HepG2 (cell line): Measurements from ENCODE around the gene NECAB2. TPM values are rescaled to one million over a fixed set of nuclear protein-coding genes. Genes with fewer than 3 reads are reported as not detected.

Experiments used
- ARID4A ChIP-seq: sonication (generic); formaldehyde crosslinking; IDR thresholded peaks from 2 replicates; pipeline ENCODE4 v1.5.0; 2020; ENCODE audit warnings: mild to moderate bottlenecking, missing genetic modification reagents, borderline replicate concordance
- EP300 ChIP-seq, 3 experiments: sonication (generic) in 1 of 3; formaldehyde crosslinking in 1 of 3; IDR thresholded peaks; 2 replicates each; pipeline versions ENCODE4 v1.5.1 to v1.6.1; 2011 to 2020; ENCODE audit warnings: low read depth in 2 of 3, low read length in 2 of 3, borderline replicate concordance in 1 of 3, improper control_type of control experiment in 1 of 3, mild to moderate bottlenecking in 1 of 3, missing genetic modification reagents in 1 of 3, moderate library complexity in 1 of 3
- ETV5 ChIP-seq: IDR thresholded peaks from 2 replicates; pipeline ENCODE4 v1.6.1; 2018; ENCODE audit warnings: missing biosample characterization, missing genetic modification reagents, inconsistent platforms, borderline replicate concordance
- FOXO1 ChIP-seq: sonication (generic); formaldehyde crosslinking; IDR thresholded peaks from 2 replicates; pipeline ENCODE4 v1.4.0; 2020; ENCODE audit warnings: missing genetic modification reagents
- GRHL1 ChIP-seq: sonication (generic); formaldehyde crosslinking; conservative IDR thresholded peaks from 2 replicates; pipeline ENCODE4 v1.8.0; 2022; ENCODE audit warnings: missing genetic modification reagents
- MYNN ChIP-seq: sonication (generic); formaldehyde crosslinking; IDR thresholded peaks from 2 replicates; pipeline ENCODE4 v1.4.0; 2020; ENCODE audit warnings: mild to moderate bottlenecking, low read depth, missing genetic modification reagents
- RELA ChIP-seq: sonication (generic); formaldehyde crosslinking; IDR thresholded peaks from 2 replicates; pipeline ENCODE4 v1.4.0; 2020; ENCODE audit warnings: missing genetic modification reagents
- SMC3 ChIP-seq: IDR thresholded peaks from 2 replicates; pipeline ENCODE4 v1.6.1; 2011; ENCODE audit warnings: low read length, improper control_type of control experiment
- SSRP1 ChIP-seq: IDR thresholded peaks from 2 replicates; pipeline ENCODE4 v1.6.1; 2016; ENCODE audit warnings: control low read depth
- THAP8 ChIP-seq: sonication (generic); formaldehyde crosslinking; IDR thresholded peaks from 2 replicates; pipeline ENCODE4 v1.5.1; 2020; ENCODE audit warnings: missing genetic modification reagents, mild to moderate bottlenecking, borderline replicate concordance
- TIGD3 ChIP-seq: sonication (generic); formaldehyde crosslinking; IDR thresholded peaks from 2 replicates; pipeline ENCODE4 v1.5.1; 2020; ENCODE audit warnings: mild to moderate bottlenecking, missing genetic modification reagents, borderline replicate concordance
- TP53 ChIP-seq: sonication (generic); formaldehyde crosslinking; conservative IDR thresholded peaks from 2 replicates; pipeline ENCODE4 v1.4.0; 2020; ENCODE audit warnings: missing genetic modification reagents
- TRIM22 ChIP-seq: fragments of 450-650 bp; IDR thresholded peaks from 2 replicates; pipeline ENCODE4 v1.6.1; 2017
- ZBTB25 ChIP-seq: IDR thresholded peaks from 2 replicates; pipeline ENCODE4 v1.6.1; 2018; ENCODE audit warnings: missing genetic modification reagents
- ZNF253 ChIP-seq: sonication (generic); formaldehyde crosslinking; IDR thresholded peaks from 2 replicates; pipeline ENCODE4 v1.8.0; 2022; ENCODE audit warnings: mild to moderate bottlenecking, missing genetic modification reagents, borderline replicate concordance
- ZNF260 ChIP-seq: sonication (generic); formaldehyde crosslinking; IDR thresholded peaks from 2 replicates; pipeline ENCODE4 v1.4.0; 2020; ENCODE audit warnings: missing genetic modification reagents, low read depth, mild to moderate bottlenecking, borderline replicate concordance
- ZNF75D ChIP-seq: sonication (generic); formaldehyde crosslinking; IDR thresholded peaks from 2 replicates; pipeline ENCODE4 v1.8.1; 2023; ENCODE audit warnings: missing genetic modification reagents, mild to moderate bottlenecking, borderline replicate concordance
- polyA plus RNA-seq, 8 experiments: library from polyadenylated mRNA; depleted of rRNA in 3 of 8; stranded (reverse) in 7 of 8; unstranded in 1 of 8; fragments of >200 nt; fragmentation: Illumina TruSeq in 4 of 8; extraction: Trizol in 4 of 8; gene quantifications; 2 replicates each; pipeline versions ENCODE4 v1.2.1 to v1.2.3, GENCODE V29; 2011 to 2016; ENCODE audit warnings: low read depth in 4 of 8, missing spikeins in 1 of 8, mixed read lengths in 1 of 8; ENCODE audit not compliant: insufficient read depth in 1 of 8
- total RNA-seq, 5 experiments: library from RNA; depleted of rRNA; stranded (reverse); fragments of >200 nt; fragmentation: Illumina TruSeq; extraction: Trizol; gene quantifications; 2 replicates each; pipeline ENCODE4 v1.2.3, GENCODE V29; 2016; ENCODE audit warnings: low read depth in 1 of 5

Gene NECAB2
- total and polyA plus RNA-seq, 2 of the 13 experiments (the other 11 are each of a cell fraction or from before 2014, with no cell fraction given): 0.21 to 0.49 TPM

- no peak for TF ChIP-seq RELA (CRISPR knock-in tag)
- TF ChIP-seq ZNF75D (CRISPR knock-in tag): no peak
- no peak for TF ChIP-seq TRIM22
- no peak for TF ChIP-seq TP53 (CRISPR knock-in tag)
- TF ChIP-seq MYNN (CRISPR knock-in tag): no peak
- TF ChIP-seq ZNF260 (CRISPR knock-in tag): no peak
- peak; percentile 54 for TF ChIP-seq FOXO1 (CRISPR knock-in tag)
- no peak for TF ChIP-seq TIGD3 (CRISPR knock-in tag)
- no peak for TF ChIP-seq GRHL1 (CRISPR knock-in tag)
- peak in 1 of 2 experiments; percentile 77; a peak in 2 of 4 replicates for TF ChIP-seq EP300 (IDR thresholded peaks at IDR 0.05; ENCODE audit: low read depth in 2 of 2, low read length in 2 of 2)
- TF ChIP-seq EP300 (CRISPR knock-in tag; IDR thresholded peaks at IDR 0.05; ENCODE audit: borderline replicate concordance): no peak; the same call in 1 of the 2 replicates
- TF ChIP-seq ZNF253 (CRISPR knock-in tag): no peak
- peak; percentile 32; the same call in 1 of the 2 replicates for TF ChIP-seq ARID4A (CRISPR knock-in tag)
- TF ChIP-seq ZBTB25: no peak
- peak; percentile 27; the same call in 1 of the 2 replicates for TF ChIP-seq ETV5 (CRISPR knock-in tag)
- TF ChIP-seq THAP8 (CRISPR knock-in tag): no peak
- TF ChIP-seq SSRP1 (CRISPR knock-in tag): no peak
- no peak for TF ChIP-seq SMC3
These were observed 21.1 kb upstream of the NECAB2 start (continued) for GRCh38 chr16:83946781-83947566.
